WTC11 (cell line): ENCODE measurements around the gene ZNF487. TPM values are rescaled to one million over a fixed set of nuclear protein-coding genes. Genes with fewer than 3 reads are reported as not detected.

Source experiments
- ATAC-seq: fragments of 200-7000 bp; cut with Tn5 transposase; 2 replicates; pipeline ENCODE4 v1.10.0; 2021; ENCODE audit warnings: mild to moderate bottlenecking, moderate library complexity
- CTCF ChIA-PET: fragments of 300-600 bp; sonication (Branson Sonifier 250); formaldehyde crosslinking; loops from one replicate; lab custom pipeline; 2021; ENCODE audit warnings: antibody characterized with exemption; lab: Charles Lee
- POLR2A ChIA-PET: fragments of 350-600 bp; sonication (Branson Sonifier 250); formaldehyde crosslinking; loops from one replicate; lab custom pipeline; 2021; ENCODE audit warnings: antibody characterized with exemption; lab: Charles Lee
- DNase-seq: peaks from one replicate; pipeline ENCODE4 v3.0.0; 2021; ENCODE audit warnings: low spot score
- H3K27ac Mint-ChIP-seq: 2 replicates; pipeline ENCODE4 v1.8.0; 2021; ENCODE audit warnings: mixed read lengths
- H3K27me3 Mint-ChIP-seq: 2 replicates; pipeline ENCODE4 v1.8.0; 2021; ENCODE audit warnings: low read depth, mild to moderate bottlenecking, moderate library complexity, mixed read lengths
- H3K36me3 Mint-ChIP-seq: 2 replicates; pipeline ENCODE4 v1.8.0; 2021; ENCODE audit warnings: mixed read lengths
- H3K4me1 Mint-ChIP-seq: 2 replicates; pipeline ENCODE4 v1.8.0; 2022; ENCODE audit warnings: mixed read lengths
- H3K4me3 Mint-ChIP-seq: 2 replicates; pipeline ENCODE4 v1.8.0; 2021; ENCODE audit warnings: mild to moderate bottlenecking, moderate library complexity, mixed read lengths
- H3K9me3 Mint-ChIP-seq: 2 replicates; pipeline ENCODE4 v1.8.0; 2021; ENCODE audit warnings: mixed read lengths
- ATF2 ChIP-seq: sonication (generic); formaldehyde crosslinking; IDR thresholded peaks from 2 replicates; pipeline ENCODE4 v1.8.1; 2022; ENCODE audit warnings: low read depth, missing genetic modification reagents, borderline replicate concordance
- CBFB ChIP-seq: sonication (generic); formaldehyde crosslinking; IDR thresholded peaks from 2 replicates; pipeline ENCODE4 v1.8.1; 2022; ENCODE audit warnings: mild to moderate bottlenecking, low read depth, missing genetic modification reagents
- E2F1 ChIP-seq: sonication (generic); formaldehyde crosslinking; IDR thresholded peaks from 2 replicates; pipeline ENCODE4 v1.8.0; 2022; ENCODE audit warnings: mild to moderate bottlenecking, missing genetic modification reagents
- FOXK1 ChIP-seq: sonication (generic); formaldehyde crosslinking; IDR thresholded peaks from 2 replicates; pipeline ENCODE4 v1.8.0; 2022; ENCODE audit warnings: mild to moderate bottlenecking, moderate library complexity, missing genetic modification reagents
- FOXP1 ChIP-seq: sonication (generic); formaldehyde crosslinking; IDR thresholded peaks from 2 replicates; pipeline ENCODE4 v1.8.0; 2022; ENCODE audit warnings: missing genetic modification reagents, mild to moderate bottlenecking, moderate library complexity, borderline replicate concordance
- GABPB1 ChIP-seq: sonication (generic); formaldehyde crosslinking; IDR thresholded peaks from 2 replicates; pipeline ENCODE4 v1.8.1; 2023; ENCODE audit warnings: mild to moderate bottlenecking, missing genetic modification reagents
- GTF2I ChIP-seq: fragments of 250-450 bp; sonication (Bioruptor Pico); conservative IDR thresholded peaks from 2 replicates; pipeline ENCODE4 v1.4.0; 2021; ENCODE audit warnings: mild to moderate bottlenecking
- JAZF1 ChIP-seq: fragments of 250-450 bp; sonication (Bioruptor Pico); IDR thresholded peaks from 2 replicates; pipeline ENCODE4 v1.9.0; 2021; ENCODE audit warnings: moderate library complexity, mild to moderate bottlenecking, inconsistent platforms
- KAT7 ChIP-seq: sonication (generic); formaldehyde crosslinking; IDR thresholded peaks from 2 replicates; pipeline ENCODE4 v1.8.1; 2023; ENCODE audit warnings: missing genetic modification reagents, mild to moderate bottlenecking, borderline replicate concordance
- NFATC4 ChIP-seq: fragments of 250-450 bp; sonication (Bioruptor Pico); IDR thresholded peaks from 2 replicates; pipeline ENCODE4 v1.9.0; 2021; ENCODE audit warnings: mild to moderate bottlenecking
- NR1H2 ChIP-seq: sonication (generic); formaldehyde crosslinking; IDR thresholded peaks from 2 replicates; pipeline ENCODE4 v1.9.0; 2021; ENCODE audit warnings: mild to moderate bottlenecking, moderate library complexity, missing genetic modification reagents
- NR2C2 ChIP-seq: sonication (generic); formaldehyde crosslinking; IDR thresholded peaks from 2 replicates; pipeline ENCODE4 v1.8.0; 2022; ENCODE audit warnings: mild to moderate bottlenecking, missing genetic modification reagents
- PRDM15 ChIP-seq: sonication (generic); formaldehyde crosslinking; IDR thresholded peaks from 2 replicates; pipeline ENCODE4 v1.8.0; 2022; ENCODE audit warnings: missing genetic modification reagents
- RELA ChIP-seq: sonication (generic); formaldehyde crosslinking; IDR thresholded peaks from 2 replicates; pipeline ENCODE4 v1.8.1; 2022; ENCODE audit warnings: missing genetic modification reagents, mild to moderate bottlenecking, borderline replicate concordance
- SOX15 ChIP-seq: fragments of 250-450 bp; sonication (Bioruptor Pico); IDR thresholded peaks from 2 replicates; pipeline ENCODE4 v1.9.0; 2021; ENCODE audit warnings: mild to moderate bottlenecking
- TCF7 ChIP-seq: sonication (generic); formaldehyde crosslinking; IDR thresholded peaks from 2 replicates; pipeline ENCODE4 v1.8.0; 2022; ENCODE audit warnings: mild to moderate bottlenecking, low read depth, missing genetic modification reagents, moderate library complexity
- TP53 ChIP-seq: sonication (generic); formaldehyde crosslinking; IDR thresholded peaks from 2 replicates; pipeline ENCODE4 v1.8.1; 2023; ENCODE audit warnings: mild to moderate bottlenecking, missing genetic modification reagents
- ZMAT4 ChIP-seq: fragments of 250-450 bp; sonication (Bioruptor Pico); IDR thresholded peaks from 2 replicates; pipeline ENCODE4 v1.9.0; 2021; ENCODE audit warnings: mild to moderate bottlenecking
- ZNF121 ChIP-seq: sonication (generic); formaldehyde crosslinking; IDR thresholded peaks from 2 replicates; pipeline ENCODE4 v1.8.0; 2023; ENCODE audit warnings: missing genetic modification reagents
- ZNF219 ChIP-seq: sonication (generic); formaldehyde crosslinking; IDR thresholded peaks from 2 replicates; pipeline ENCODE4 v1.8.0; 2023; ENCODE audit warnings: missing genetic modification reagents, mild to moderate bottlenecking, borderline replicate concordance
- ZNF263 ChIP-seq: sonication (generic); formaldehyde crosslinking; IDR thresholded peaks from 2 replicates; pipeline ENCODE4 v1.8.1; 2022; ENCODE audit warnings: low read depth, mild to moderate bottlenecking, moderate library complexity, missing genetic modification reagents
- ZNF317 ChIP-seq: sonication (generic); formaldehyde crosslinking; IDR thresholded peaks from 2 replicates; pipeline ENCODE4 v1.8.1; 2023; ENCODE audit warnings: low read depth, mild to moderate bottlenecking, moderate library complexity, missing genetic modification reagents, borderline replicate concordance
- ZNF416 ChIP-seq: fragments of 250-450 bp; sonication (Bioruptor Pico); IDR thresholded peaks from 2 replicates; pipeline ENCODE4 v1.9.0; 2021; ENCODE audit warnings: mild to moderate bottlenecking, inconsistent platforms
- ZNF425 ChIP-seq: fragments of 250-450 bp; sonication (Bioruptor Pico); conservative IDR thresholded peaks from 2 replicates; pipeline ENCODE4 v1.9.0; 2021; ENCODE audit warnings: mild to moderate bottlenecking
- total RNA-seq: library from RNA; stranded (reverse); gene quantifications from 3 replicates; pipeline ENCODE4 v1.2.3, GENCODE V29; 2021

The ZNF487 gene
- total RNA-seq, 1 experiment from 2014 or later, result 2.3 TPM

- ChIA-PET POLR2A (interaction anchor here (1.5 to 1.8 kb wide), 2 partner anchors 11 to 13 kb away, joined by 5 to 8 read pairs; partner anchors contain the start of gene HNRNPF), CTCF (interaction anchor here (0.7 to 1.5 kb wide), 3 partner anchors 12 to 215 kb away, joined by 4 to 5 read pairs (median 4); no protein-coding TSS in a partner anchor)
- Mint-ChIP-seq H3K9me3 (peaks cover 8% of the 10 kb centered on the region), H3K4me1 (peaks cover 6% of the 10 kb centered on the region), H3K4me3 (peak overlapping the region; percentile 43), H3K36me3 (peaks cover 14% of the 10 kb centered on the region), H3K27ac (no peak overlapping the region), H3K27me3 (peaks cover 20% of the 10 kb centered on the region)
- DNase-seq (no peak), ATAC-seq (no peak)
- TF ChIP-seq TP53, result no peak
- TF ChIP-seq ZNF121 (CRISPR knock-in tag), result peak; percentile 88; the same call in 1 of the 2 replicates
Observed at GRCh38 chr10:43419997-43420368, 16.9 kb upstream of the ZNF487 start.

GRCh38 chr10:43420369-43421200 lies 16.3 kb upstream of the ZNF487 start:
- ChIA-PET POLR2A (interaction anchor here (1.5 to 1.8 kb wide), 2 partner anchors 11 to 13 kb away, joined by 5 to 8 read pairs; partner anchors contain the start of gene HNRNPF), CTCF (interaction anchor here (0.7 to 1.5 kb wide), 3 partner anchors 13 to 215 kb away, joined by 4 to 5 read pairs (median 4); no protein-coding TSS in a partner anchor)
- no peak for TF ChIP-seq ZNF263 (CRISPR knock-in tag)
- peak; percentile 89 for TF ChIP-seq FOXK1 (CRISPR knock-in tag)
- 0 out of 2 replicates have a peak, but pooled peaks have one; percentile 60 for TF ChIP-seq NR2C2 (CRISPR knock-in tag)
- TF ChIP-seq TCF7 (CRISPR knock-in tag), result no peak
- no peak for TF ChIP-seq ZNF425 (CRISPR knock-in tag)
- TF ChIP-seq CBFB, result no peak
- peak; percentile 90 for TF ChIP-seq ZNF121 (CRISPR knock-in tag)
- no peak for TF ChIP-seq ZNF219 (CRISPR knock-in tag)
- no peak for TF ChIP-seq ZMAT4
- TF ChIP-seq GABPB1 (CRISPR knock-in tag), result peak; percentile 93
- no peak; the same call in 1 of the 2 replicates for TF ChIP-seq KAT7 (CRISPR knock-in tag)
- TF ChIP-seq ATF2 (CRISPR knock-in tag), result no peak
- TF ChIP-seq ZNF317 (CRISPR knock-in tag), result no peak
- no peak for TF ChIP-seq SOX15
- TF ChIP-seq RELA, result no peak
- no peak for TF ChIP-seq ZNF416 (CRISPR knock-in tag)
- TF ChIP-seq FOXP1 (CRISPR knock-in tag), result peak; percentile 82
- TF ChIP-seq JAZF1, result no peak
- no peak for TF ChIP-seq NR1H2 (CRISPR knock-in tag)
- TF ChIP-seq NFATC4 (CRISPR knock-in tag), result no peak
- TF ChIP-seq PRDM15 (CRISPR knock-in tag), result no peak
- TF ChIP-seq E2F1 (CRISPR knock-in tag), result peak; percentile 89; the same call in 1 of the 2 replicates
- TF ChIP-seq GTF2I (CRISPR knock-in tag), result no peak

More at GRCh38 chr10:43420369-43421200, 16.3 kb upstream of the ZNF487 start:
- ATAC-seq (peak; percentile 87), DNase-seq (peak; percentile 65)
- Mint-ChIP-seq H3K9me3 (peaks cover 8% of the 10 kb centered on the region), H3K4me1 (peaks cover 6% of the 10 kb centered on the region), H3K27ac (peak overlapping the region; percentile 78), H3K36me3 (peaks cover 14% of the 10 kb centered on the region), H3K27me3 (peaks cover 20% of the 10 kb centered on the region), H3K4me3 (peak overlapping the region; percentile 74)
